Fibroblast of villous mesenchyme (primary cell): Measurements from ENCODE around the gene PRKD3. TPM values are rescaled to one million over a fixed set of nuclear protein-coding genes. Genes with fewer than 3 reads are reported as not detected.
A peak's percentile ranks its signal among the peaks of the same experiment; 100 is the strongest.

Source experiments
- DNase-seq: peaks from one replicate; pipeline ENCODE4 v3.0.0-alpha.2; 2010; ENCODE audit warnings: low read depth
- H3K4me3 ChIP-seq: 2 replicates; pipeline ENCODE4 v1.5.1; 2011; ENCODE audit warnings: low read depth, mild to moderate bottlenecking, low read length
- CTCF ChIP-seq: IDR thresholded peaks from 2 replicates; pipeline ENCODE4 v1.5.1; 2012; ENCODE audit warnings: low read depth, mild to moderate bottlenecking, low read length; ENCODE audit not compliant: insufficient read depth
- total RNA-seq: library from RNA; depleted of rRNA; stranded (reverse); fragments of >200 nt; gene quantifications from 2 replicates; pipeline ENCODE4 v1.2.3, GENCODE V29; 2012

The PRKD3 gene
- total RNA-seq, 1 donor = 85.9 TPM

GRCh38 chr2:37357069-37357468 lies 32.4 kb upstream of the PRKD3 start:
- no peak for TF ChIP-seq CTCF
- DNase-seq = peak; percentile 54
- no peak overlapping the region for H3K4me3 ChIP-seq

GRCh38 chr2:37356299-37356698 lies 31.7 kb upstream of the PRKD3 start:
- TF ChIP-seq CTCF = no peak
- DNase-seq = no peak
- H3K4me3 ChIP-seq = no peak overlapping the region

GRCh38 chr2:37355735-37356134 lies 31.1 kb upstream of the PRKD3 start:
- DNase-seq = no peak
- no peak overlapping the region for H3K4me3 ChIP-seq
- no peak for TF ChIP-seq CTCF

GRCh38 chr2:37354531-37354930 lies 29.9 kb upstream of the PRKD3 start:
- no peak for DNase-seq
- TF ChIP-seq CTCF = no peak

GRCh38 chr2:37350034-37350433 lies 25.4 kb upstream of the PRKD3 start:
- H3K4me3 ChIP-seq = no peak overlapping the region
- no peak for TF ChIP-seq CTCF
- DNase-seq = no peak

More at GRCh38 chr2:37354531-37354930, 29.9 kb upstream of the PRKD3 start:
- H3K4me3 ChIP-seq = no peak overlapping the region

- TF ChIP-seq CTCF = no peak
- DNase-seq = peak; percentile 36
- H3K4me3 ChIP-seq = no peak overlapping the region
These were observed 24.7 kb upstream of the PRKD3 start for GRCh38 chr2:37349231-37349860.

GRCh38 chr2:37348155-37348554 lies 23.5 kb upstream of the PRKD3 start:
- no peak for DNase-seq
- TF ChIP-seq CTCF = no peak
- no peak overlapping the region for H3K4me3 ChIP-seq
